Mucosa of descending colon (tissue), 3 donors: ENCODE data around the gene RTN4. TPM values are rescaled to one million over a fixed set of nuclear protein-coding genes. Genes with fewer than 3 reads are reported as not detected.
A peak's percentile ranks its signal among the peaks of the same experiment; 100 is the strongest.

Source experiments
- ATAC-seq: fragments of 200-7000 bp; cut with Tn5 transposase; one replicate; pipeline ENCODE4 v1.9.1; 2020; ENCODE audit warnings: mild to moderate bottlenecking, moderate library complexity
- DNase-seq, 3 donors: peaks; one replicate each; pipeline ENCODE4 v3.0.0-alpha.2; 2020
- H3K36me3 ChIP-seq: fragments of 200-600 bp; one replicate; pipeline ENCODE4 v1.8.0; 2021; ENCODE audit warnings: low read depth, mild to moderate bottlenecking
- H3K4me1 ChIP-seq: fragments of 200-600 bp; one replicate; pipeline ENCODE4 v1.8.0; 2021; ENCODE audit warnings: low read depth, mild to moderate bottlenecking
- H3K4me3 ChIP-seq: fragments of 200-600 bp; one replicate; pipeline ENCODE4 v1.8.0; 2021; ENCODE audit warnings: mild to moderate bottlenecking
- H3K9me3 ChIP-seq: fragments of 200-600 bp; one replicate; pipeline ENCODE4 v1.8.0; 2021; ENCODE audit warnings: mild to moderate bottlenecking
- CTCF ChIP-seq: fragments of 200-600 bp; IDR thresholded peaks from one replicate; pipeline ENCODE4 v1.8.0; 2022; ENCODE audit warnings: antibody characterized with exemption, mild to moderate bottlenecking
- intact Hi-C, 2 donors: fragments of 100-400 bp; cut with DNase I in 1 of 2; cut with micrococcal nuclease in 1 of 2; formaldehyde crosslinking; loops; one replicate each; pipeline versions ENCODE4 v1.11.0 to v1.11.1; 2022; cut with DNase I, micrococcal nuclease
- total RNA-seq, 3 donors: library from RNA; stranded (reverse); fragmentation: NEBNext Ultra II Directional in 2 of 3; extraction: Animal tissue kit (Norgen Biotek cat#: 25700) in 2 of 3; gene quantifications; one replicate each; pipeline versions ENCODE4 v1.2.1 to v1.2.4, GENCODE V29; 2021 to 2023
- donor health status: DM: no; HTN: no; CAD: no; lungs with moderate emphysema.
- donor health status: DM: no; HTN: no; CAD: no.
- donor health status: DM: no; HTN: yes; CAD: no.

The RTN4 gene
- total RNA-seq, 3 donors from 2014 or later = 219 to 278 (median 224) TPM

- peak; percentile 79 for ATAC-seq
- peaks cover 2% of the 10 kb centered on the region for H3K4me1 ChIP-seq
- intact Hi-C loops = no loop called here
- H3K36me3 ChIP-seq = no peaks in the 10 kb centered on the region
- H3K4me3 ChIP-seq = no peak overlapping the region
- DNase-seq = peak in 1 of 3 donors; percentile 74
- H3K9me3 ChIP-seq = no peaks in the 10 kb centered on the region
- TF ChIP-seq CTCF = no peak
Observed at GRCh38 chr2:54979321-54980044, 70.8 kb downstream of the RTN4 start.

- H3K9me3 ChIP-seq = no peaks in the 10 kb centered on the region
- peaks cover 2% of the 10 kb centered on the region for H3K4me1 ChIP-seq
- ATAC-seq (no peak), DNase-seq (no peak)
- intact Hi-C loops = no loop called here
- no peak for TF ChIP-seq CTCF
- H3K4me3 ChIP-seq = no peak overlapping the region
- no peaks in the 10 kb centered on the region for H3K36me3 ChIP-seq
Observed at GRCh38 chr2:54977149-54977548, 73.1 kb downstream of the RTN4 start.

- H3K4me3 ChIP-seq = no peak overlapping the region
- H3K9me3 ChIP-seq = no peaks in the 10 kb centered on the region
- ATAC-seq (no peak), DNase-seq (no peak)
- H3K4me1 ChIP-seq = peaks cover 2% of the 10 kb centered on the region
- no peak for TF ChIP-seq CTCF
- H3K36me3 ChIP-seq = no peaks in the 10 kb centered on the region
- intact Hi-C loops = no loop called here
Observed at GRCh38 chr2:54975598-54976492, 74.4 kb downstream of the RTN4 start.

- no peaks in the 10 kb centered on the region for H3K4me1 ChIP-seq
- no peak for ATAC-seq
Observed at GRCh38 chr2:54975175-54975574, 75.1 kb downstream of the RTN4 start.

GRCh38 chr2:54969940-54970338 lies 80.3 kb downstream of the RTN4 start:
- H3K9me3 ChIP-seq = no peaks in the 10 kb centered on the region
- H3K4me1 ChIP-seq = no peaks in the 10 kb centered on the region
- intact Hi-C loops = no loop called here
- ATAC-seq = no peak
- no peak for DNase-seq
- H3K4me3 ChIP-seq = no peak overlapping the region
- no peaks in the 10 kb centered on the region for H3K36me3 ChIP-seq
- no peak for TF ChIP-seq CTCF

More at GRCh38 chr2:54975175-54975574, 75.1 kb downstream of the RTN4 start:
- no peaks in the 10 kb centered on the region for H3K9me3 ChIP-seq
- no peaks in the 10 kb centered on the region for H3K36me3 ChIP-seq
- intact Hi-C loops = no loop called here
- TF ChIP-seq CTCF = no peak
- no peak for DNase-seq
- H3K4me3 ChIP-seq = no peak overlapping the region
